Measurements from ENCODE around the gene ARID1B. TPM values are rescaled to one million over a fixed set of nuclear protein-coding genes. Genes with fewer than 3 reads are reported as not detected.

The ARID1B gene
- total RNA-seq, 1 donor from 2014 or later, result 79.1 TPM

DNA sequence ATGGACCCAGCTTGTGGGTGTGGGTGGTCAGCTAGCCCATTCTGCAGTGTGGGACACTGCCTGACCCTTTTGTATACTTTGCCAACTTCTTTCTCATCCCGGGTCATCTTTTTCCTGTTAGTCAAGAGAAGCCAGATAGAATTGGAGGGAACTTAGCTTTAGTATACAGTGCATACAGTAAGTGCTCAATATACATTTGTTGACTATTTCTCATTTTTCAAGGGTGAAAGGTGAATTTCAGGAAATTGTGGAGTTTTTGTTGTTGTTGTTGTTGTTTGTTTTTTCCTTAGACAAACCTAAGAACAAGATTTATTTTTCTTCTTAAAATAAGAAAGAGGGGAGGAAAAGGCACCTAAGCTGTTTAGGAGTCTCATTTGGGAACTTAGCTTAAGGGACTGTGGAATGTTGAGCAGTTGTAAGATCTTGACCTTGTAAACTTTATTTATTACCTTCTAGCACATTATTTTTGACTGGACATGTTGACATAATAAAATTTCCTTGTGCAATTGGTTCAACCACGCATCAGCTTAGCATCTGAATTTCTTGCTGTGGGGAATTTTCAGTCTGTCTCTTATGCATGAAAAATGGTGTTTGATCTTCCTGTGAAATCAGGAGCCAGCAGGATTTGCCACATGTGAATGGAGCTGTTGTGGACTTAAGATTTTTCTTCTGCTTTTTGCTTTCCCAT is 113.6 kb downstream of the ARID1B start:
- intact Hi-C loops (cut with micrococcal nuclease), result no loop called here
- no peak overlapping the region for H3K4me3 Mint-ChIP-seq
- no peaks in the 10 kb centered on the region for H3K9me3 Mint-ChIP-seq
- no peaks in the 10 kb centered on the region for H3K27me3 Mint-ChIP-seq (ENCODE audit: insufficient read depth)
- peaks cover 3% of the 10 kb centered on the region for H3K36me3 Mint-ChIP-seq (ENCODE audit: low read depth)
- no peak overlapping the region for H3K27ac Mint-ChIP-seq
- peaks cover 19% of the 10 kb centered on the region for H3K4me1 Mint-ChIP-seq (ENCODE audit: low read depth)
- no peak for DNase-seq (ENCODE audit: low spot score)

DNA sequence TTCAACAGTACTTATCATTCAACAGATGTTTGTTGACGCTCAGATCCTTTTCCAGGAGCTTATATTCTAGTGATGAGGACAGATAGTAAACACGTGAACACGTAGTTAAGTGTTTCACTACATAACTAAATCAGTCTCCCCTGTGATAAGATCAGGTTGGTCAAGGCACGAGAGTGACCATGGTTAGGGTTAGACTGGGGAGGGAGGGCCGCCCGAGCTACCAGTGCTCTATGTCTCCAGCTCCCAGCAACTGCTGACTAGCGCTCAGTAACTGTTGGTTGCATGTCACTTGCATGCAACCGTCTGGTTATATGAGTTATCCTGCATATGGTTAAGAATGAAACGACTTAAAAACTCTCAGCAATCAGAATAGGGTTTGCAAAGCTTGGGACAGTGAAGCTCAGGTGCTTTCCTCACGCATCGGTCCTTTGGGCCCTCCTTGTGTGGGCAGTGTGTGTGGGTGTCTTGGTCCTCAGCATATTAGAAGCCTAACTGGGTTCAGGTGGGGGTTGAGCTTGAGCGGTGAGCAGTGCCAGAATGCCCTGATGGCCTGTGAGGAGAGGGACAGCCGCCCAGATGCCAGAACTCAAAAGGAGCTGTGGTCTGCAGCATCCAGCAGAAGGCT is 120.8 kb downstream of the ARID1B start:
- H3K27ac Mint-ChIP-seq, result no peak overlapping the region
- no peak for DNase-seq (ENCODE audit: low spot score)
- peaks cover 5% of the 10 kb centered on the region for H3K36me3 Mint-ChIP-seq (ENCODE audit: low read depth)
- H3K4me1 Mint-ChIP-seq (ENCODE audit: low read depth), result peaks cover 22% of the 10 kb centered on the region
- H3K4me3 Mint-ChIP-seq, result no peak overlapping the region
- intact Hi-C loops (cut with micrococcal nuclease), result no loop called here
- H3K9me3 Mint-ChIP-seq, result no peaks in the 10 kb centered on the region
- no peaks in the 10 kb centered on the region for H3K27me3 Mint-ChIP-seq (ENCODE audit: insufficient read depth)

DNA sequence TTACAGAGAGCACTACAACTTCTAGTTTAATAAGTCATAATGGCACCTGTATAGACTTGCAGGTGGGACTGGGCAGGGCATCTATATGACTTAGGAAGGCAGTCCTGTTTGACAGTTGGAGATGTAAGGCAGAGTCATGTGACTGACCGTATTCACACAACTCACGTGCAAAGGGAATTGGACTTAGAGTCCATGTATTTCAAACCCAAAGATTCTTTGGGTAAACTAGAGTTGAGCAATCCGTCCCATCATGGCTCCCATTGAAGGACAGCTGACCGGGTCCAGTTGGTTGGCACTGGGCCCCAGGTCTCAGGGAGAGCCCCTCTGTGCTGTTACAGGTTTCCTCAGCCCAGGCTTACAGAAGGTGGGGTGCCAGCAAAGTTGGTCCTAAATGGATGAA is 121.9 kb downstream of the ARID1B start:
- no peak for DNase-seq (ENCODE audit: low spot score)
- peaks cover 5% of the 10 kb centered on the region for H3K36me3 Mint-ChIP-seq (ENCODE audit: low read depth)
- intact Hi-C loops (cut with micrococcal nuclease), result no loop called here
- no peaks in the 10 kb centered on the region for H3K27me3 Mint-ChIP-seq (ENCODE audit: insufficient read depth)
- H3K9me3 Mint-ChIP-seq, result no peaks in the 10 kb centered on the region
- peaks cover 22% of the 10 kb centered on the region for H3K4me1 Mint-ChIP-seq (ENCODE audit: low read depth)
- H3K4me3 Mint-ChIP-seq, result no peak overlapping the region
- H3K27ac Mint-ChIP-seq, result no peak overlapping the region

DNA sequence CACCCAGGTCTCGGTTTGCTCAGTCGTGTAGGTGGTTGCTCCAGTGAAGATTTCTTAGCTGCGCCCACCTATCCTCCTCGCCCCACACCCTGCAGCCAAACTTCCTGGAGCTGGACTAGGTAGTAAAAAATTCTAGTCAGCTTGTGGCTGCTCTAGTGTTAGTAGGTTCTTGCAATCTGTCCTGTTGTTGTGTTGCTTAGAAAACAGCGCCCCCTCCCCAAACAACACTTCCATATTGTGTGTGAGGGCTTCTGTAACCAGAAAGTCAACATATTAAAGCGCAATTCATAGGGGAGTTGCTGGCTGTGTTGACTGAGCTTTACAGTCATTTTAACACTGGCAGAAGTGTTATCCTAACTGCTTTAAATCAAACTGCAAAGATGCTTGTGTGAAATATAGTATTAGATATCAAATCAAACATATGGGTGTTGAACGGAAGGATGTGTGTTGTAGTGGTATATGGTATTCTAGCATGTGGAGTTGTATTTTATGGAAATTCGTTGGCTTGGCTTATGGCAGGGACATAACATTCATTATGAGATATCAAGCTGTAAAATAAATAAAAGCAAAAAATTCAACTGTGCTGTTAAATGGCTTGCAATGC is 122.5 kb downstream of the ARID1B start:
- Mint-ChIP-seq H3K27me3 (ENCODE audit: insufficient read depth) (no peaks in the 10 kb centered on the region), H3K4me1 (ENCODE audit: low read depth) (peaks cover 22% of the 10 kb centered on the region)

DNA sequence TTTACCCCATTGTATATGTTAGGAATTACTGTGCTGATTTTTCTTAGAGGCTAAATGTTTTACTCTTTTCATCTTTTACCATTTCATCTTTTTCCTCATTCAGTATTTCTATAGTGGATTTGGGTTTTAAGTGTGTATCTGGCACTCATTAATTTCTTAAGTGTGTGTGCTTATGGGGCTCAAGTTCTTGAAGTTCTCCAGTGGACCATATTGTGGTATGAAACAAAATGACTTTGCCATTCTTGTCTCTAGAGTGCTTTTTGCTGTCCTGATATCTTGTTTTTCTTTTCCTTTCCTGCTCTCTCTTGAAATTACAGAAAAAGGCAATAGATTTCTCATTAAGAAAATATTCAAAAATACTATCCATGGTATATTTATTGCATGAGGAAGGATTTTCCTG is 123.1 kb downstream of the ARID1B start:
- no peak overlapping the region for H3K4me3 Mint-ChIP-seq
- no peaks in the 10 kb centered on the region for H3K27me3 Mint-ChIP-seq (ENCODE audit: insufficient read depth)
- peaks cover 5% of the 10 kb centered on the region for H3K36me3 Mint-ChIP-seq (ENCODE audit: low read depth)
- H3K9me3 Mint-ChIP-seq, result no peaks in the 10 kb centered on the region
- intact Hi-C loops (cut with micrococcal nuclease), result no loop called here
- H3K27ac Mint-ChIP-seq, result no peak overlapping the region
- H3K4me1 Mint-ChIP-seq (ENCODE audit: low read depth), result peaks cover 22% of the 10 kb centered on the region
- DNase-seq (ENCODE audit: low spot score), result no peak

More for the DNA sequence above, 122.5 kb downstream of the ARID1B start:
- no peak for DNase-seq (ENCODE audit: low spot score)
- Mint-ChIP-seq H3K4me3 (no peak overlapping the region), H3K36me3 (ENCODE audit: low read depth) (peaks cover 5% of the 10 kb centered on the region), H3K27ac (no peak overlapping the region), H3K9me3 (no peaks in the 10 kb centered on the region)
- intact Hi-C loops (cut with micrococcal nuclease), result no loop called here

DNA sequence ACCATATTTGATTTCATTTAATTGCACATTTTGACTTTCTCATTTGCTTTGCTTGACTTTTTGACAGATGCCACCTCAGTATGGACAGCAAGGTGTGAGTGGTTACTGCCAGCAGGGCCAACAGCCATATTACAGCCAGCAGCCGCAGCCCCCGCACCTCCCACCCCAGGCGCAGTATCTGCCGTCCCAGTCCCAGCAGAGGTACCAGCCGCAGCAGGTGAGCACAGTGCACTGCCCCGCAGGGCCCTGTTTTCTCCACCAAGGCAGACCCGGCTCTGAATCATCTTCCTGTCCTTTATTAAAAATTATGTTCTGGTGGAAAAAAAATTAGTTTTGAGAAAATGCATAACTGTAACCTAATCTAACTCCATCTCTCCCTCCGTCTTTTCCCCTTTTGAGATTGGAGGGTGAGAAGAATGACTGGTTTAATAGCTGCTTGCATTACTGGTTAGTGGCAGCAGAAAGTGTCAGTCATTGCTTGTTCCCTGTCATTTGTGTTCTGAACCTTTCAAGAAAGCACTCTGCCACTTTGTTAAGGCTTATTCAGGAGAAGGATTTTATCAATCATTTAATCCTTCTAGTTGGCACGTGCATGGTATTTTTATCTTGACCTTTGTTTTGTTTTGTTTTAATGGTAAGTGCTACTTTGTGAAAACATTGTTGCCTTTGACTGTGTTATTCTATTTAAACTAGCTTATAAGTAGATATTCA is 124.3 kb downstream of the ARID1B start:
- Mint-ChIP-seq H3K27me3 (ENCODE audit: insufficient read depth) (no peaks in the 10 kb centered on the region), H3K27ac (no peak overlapping the region), H3K36me3 (ENCODE audit: low read depth) (peaks cover 5% of the 10 kb centered on the region), H3K4me3 (no peak overlapping the region), H3K4me1 (ENCODE audit: low read depth) (peaks cover 22% of the 10 kb centered on the region), H3K9me3 (no peaks in the 10 kb centered on the region)
- intact Hi-C loops (cut with micrococcal nuclease), result no loop called here
- no peak for DNase-seq (ENCODE audit: low spot score)

DNA sequence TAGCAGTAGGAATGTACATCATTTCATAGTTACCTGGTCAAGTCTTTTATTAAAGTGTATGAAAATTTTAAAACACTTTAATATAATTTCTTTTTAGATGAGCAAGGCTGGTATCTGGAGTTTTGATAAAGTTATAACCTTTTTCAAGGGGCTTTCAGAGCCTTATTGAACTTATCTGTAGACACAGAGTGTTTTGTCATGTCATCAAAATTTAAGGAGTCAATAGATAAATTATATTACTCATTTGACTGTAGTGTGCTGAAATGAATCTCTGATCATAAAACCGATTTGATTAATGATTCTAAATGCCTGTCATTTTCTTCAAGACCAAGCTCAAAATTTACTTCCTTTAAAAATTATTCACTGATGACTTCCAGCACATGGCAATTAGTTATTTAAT is 125.6 kb downstream of the ARID1B start:
- Mint-ChIP-seq H3K27ac (no peak overlapping the region), H3K4me1 (ENCODE audit: low read depth) (peaks cover 22% of the 10 kb centered on the region), H3K9me3 (no peaks in the 10 kb centered on the region), H3K36me3 (ENCODE audit: low read depth) (peaks cover 5% of the 10 kb centered on the region), H3K27me3 (ENCODE audit: insufficient read depth) (no peaks in the 10 kb centered on the region), H3K4me3 (no peak overlapping the region)
- intact Hi-C loops (cut with micrococcal nuclease), result no loop called here
- no peak for DNase-seq (ENCODE audit: low spot score)

DNA sequence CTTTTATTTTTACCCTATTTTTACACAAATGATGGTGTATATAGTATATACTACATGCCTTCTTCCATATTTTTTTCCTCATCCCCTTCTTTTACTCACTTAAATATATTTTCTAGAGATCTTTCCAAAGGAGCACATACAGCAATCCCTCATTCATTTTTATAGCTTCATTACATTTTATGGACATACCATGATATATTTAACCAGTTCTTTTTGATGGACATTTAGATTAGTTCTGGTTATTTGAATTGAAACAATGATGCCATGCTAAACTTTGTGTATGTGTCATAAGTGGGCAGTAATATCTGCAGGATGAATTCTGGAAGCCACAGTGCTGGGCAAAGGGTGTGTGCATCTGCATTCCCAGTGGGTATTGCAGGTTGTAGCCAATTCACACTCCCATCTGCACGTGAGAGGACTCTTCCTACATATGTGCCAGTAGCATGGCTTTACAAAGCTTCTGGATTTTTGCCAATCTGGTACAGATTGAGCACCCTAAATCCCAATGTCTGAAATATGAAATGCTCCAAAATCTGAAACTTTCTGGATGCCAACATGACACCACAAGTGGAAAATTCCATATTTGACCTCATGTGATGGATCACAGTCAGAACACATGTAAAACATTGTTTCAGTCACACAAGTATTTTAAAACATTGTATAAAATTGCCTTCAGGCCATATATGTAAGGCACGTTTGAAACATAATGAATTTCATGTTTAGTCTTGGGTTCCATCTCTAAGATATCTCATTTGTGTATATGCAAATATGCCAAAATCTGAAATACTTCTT is 127.2 kb downstream of the ARID1B start:
- no peak for DNase-seq (ENCODE audit: low spot score)
- intact Hi-C loops (cut with micrococcal nuclease), result no loop called here
- Mint-ChIP-seq H3K4me1 (ENCODE audit: low read depth) (peaks cover 14% of the 10 kb centered on the region), H3K36me3 (ENCODE audit: low read depth) (peaks cover 5% of the 10 kb centered on the region), H3K27ac (no peak overlapping the region), H3K27me3 (ENCODE audit: insufficient read depth) (no peaks in the 10 kb centered on the region), H3K4me3 (no peak overlapping the region), H3K9me3 (no peaks in the 10 kb centered on the region)

DNA sequence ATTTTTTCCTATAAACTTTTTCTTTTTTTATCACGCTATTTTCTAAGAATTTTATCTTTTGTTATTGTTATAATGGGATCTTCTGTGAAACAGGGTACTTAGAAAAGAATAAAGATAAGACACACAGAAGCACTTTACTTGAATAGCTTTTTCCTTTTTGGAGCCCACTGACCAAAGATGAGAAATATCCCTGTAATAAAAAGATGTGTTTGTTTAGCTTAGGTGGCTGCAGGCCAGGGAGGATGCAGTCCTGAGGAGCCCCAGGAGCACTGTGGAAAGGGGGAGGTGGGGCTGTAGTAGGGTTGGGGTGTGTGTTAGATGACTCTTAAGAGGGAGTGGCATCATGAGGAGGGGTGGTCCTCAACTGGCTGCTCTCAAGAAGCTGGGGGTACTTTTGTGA is 128.6 kb downstream of the ARID1B start:
- intact Hi-C loops (cut with micrococcal nuclease), result no loop called here
- peaks cover 5% of the 10 kb centered on the region for H3K36me3 Mint-ChIP-seq (ENCODE audit: low read depth)
- no peak for DNase-seq (ENCODE audit: low spot score)
- H3K27ac Mint-ChIP-seq, result no peak overlapping the region
- no peak overlapping the region for H3K4me3 Mint-ChIP-seq
- H3K9me3 Mint-ChIP-seq, result no peaks in the 10 kb centered on the region
- no peaks in the 10 kb centered on the region for H3K27me3 Mint-ChIP-seq (ENCODE audit: insufficient read depth)
- H3K4me1 Mint-ChIP-seq (ENCODE audit: low read depth), result peaks cover 20% of the 10 kb centered on the region

DNA sequence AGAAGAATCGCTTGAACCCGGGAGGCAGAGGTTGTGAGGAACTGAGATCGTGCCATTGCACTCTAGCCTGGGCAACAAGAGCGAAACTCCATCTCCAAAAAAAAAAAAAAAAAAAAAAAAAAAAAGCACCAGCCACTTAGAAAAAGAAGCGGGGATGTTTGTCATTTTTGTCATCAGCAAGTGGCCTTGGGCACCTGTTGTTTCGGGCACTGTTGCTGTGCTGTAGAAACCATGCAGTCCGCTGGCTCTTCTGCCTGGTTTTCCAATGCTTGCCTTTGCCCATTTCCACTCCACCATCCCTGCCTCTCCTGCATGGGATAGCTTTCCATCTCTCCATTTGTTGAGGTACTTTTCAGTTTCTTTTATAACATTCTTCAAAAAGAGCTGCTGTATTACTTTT is 129.3 kb downstream of the ARID1B start:
- peaks cover 22% of the 10 kb centered on the region for H3K4me1 Mint-ChIP-seq (ENCODE audit: low read depth)
- intact Hi-C loops (cut with micrococcal nuclease), result no loop called here
- no peaks in the 10 kb centered on the region for H3K9me3 Mint-ChIP-seq
- H3K27ac Mint-ChIP-seq, result no peak overlapping the region
- H3K27me3 Mint-ChIP-seq (ENCODE audit: insufficient read depth), result no peaks in the 10 kb centered on the region
- H3K4me3 Mint-ChIP-seq, result no peak overlapping the region
- no peak for DNase-seq (ENCODE audit: low spot score)
- peaks cover 4% of the 10 kb centered on the region for H3K36me3 Mint-ChIP-seq (ENCODE audit: low read depth)

DNA sequence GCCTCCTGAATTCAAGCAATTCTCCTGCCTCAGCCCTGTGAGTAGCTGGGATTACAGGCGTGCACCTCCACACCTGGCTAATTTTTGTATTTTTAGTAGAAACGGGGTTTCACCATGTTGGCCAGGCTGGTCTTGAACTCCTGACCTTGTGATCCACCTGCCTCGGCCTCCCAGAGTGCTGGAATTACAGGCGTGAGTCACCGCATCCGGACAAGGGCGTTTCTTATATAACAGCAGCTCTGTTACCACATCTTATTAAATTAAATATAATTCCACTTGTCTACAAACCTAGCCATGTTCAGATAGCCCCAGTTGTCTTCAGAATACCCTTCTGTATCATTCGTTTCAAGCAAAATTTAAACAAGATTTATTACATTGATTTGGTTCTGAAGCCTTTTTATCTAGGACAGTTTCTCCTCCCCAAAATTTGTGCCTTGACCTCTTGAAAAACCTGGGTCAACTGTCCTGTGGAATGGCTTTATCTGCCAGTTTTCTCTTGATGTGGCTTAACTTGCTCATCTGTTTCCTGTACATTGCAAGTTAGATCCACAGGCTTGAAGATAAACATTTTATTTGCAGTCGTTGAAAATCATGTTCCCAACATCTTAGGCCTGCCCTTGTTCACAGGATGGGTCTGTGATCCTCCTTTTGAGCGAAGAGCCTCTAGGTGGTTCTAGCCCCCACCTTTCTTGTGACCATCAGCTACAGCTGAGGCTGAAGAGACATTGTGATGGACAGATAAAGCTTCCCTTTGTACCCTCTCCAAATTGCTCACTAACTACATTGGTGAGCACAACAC is 132.2 kb downstream of the ARID1B start:
- H3K4me1 Mint-ChIP-seq (ENCODE audit: low read depth), result peaks cover 33% of the 10 kb centered on the region
- H3K27me3 Mint-ChIP-seq (ENCODE audit: insufficient read depth), result no peaks in the 10 kb centered on the region
- H3K9me3 Mint-ChIP-seq, result no peaks in the 10 kb centered on the region
- no peak overlapping the region for H3K4me3 Mint-ChIP-seq
- H3K36me3 Mint-ChIP-seq (ENCODE audit: low read depth), result peaks cover 9% of the 10 kb centered on the region
- intact Hi-C loops (cut with micrococcal nuclease), result no loop called here
- no peak for DNase-seq (ENCODE audit: low spot score)
- no peak overlapping the region for H3K27ac Mint-ChIP-seq

DNA sequence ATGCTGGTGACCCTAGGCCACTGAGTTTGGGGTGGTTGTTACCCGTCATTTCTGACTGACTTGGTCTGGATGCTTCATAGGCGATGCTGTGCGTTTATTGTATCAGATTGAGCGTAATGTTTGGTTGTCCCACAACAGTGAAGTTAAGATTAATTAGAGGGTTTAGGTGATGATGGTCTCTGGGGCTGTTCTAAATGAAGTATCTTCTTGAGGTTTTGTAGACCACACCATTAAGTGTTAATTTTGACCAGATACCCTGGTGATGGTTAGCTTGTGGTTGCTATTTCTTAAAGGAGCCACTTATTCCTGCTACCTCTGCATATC is 132.8 kb downstream of the ARID1B start:
- H3K27ac Mint-ChIP-seq, result no peak overlapping the region
- H3K4me3 Mint-ChIP-seq, result no peak overlapping the region
- peaks cover 36% of the 10 kb centered on the region for H3K4me1 Mint-ChIP-seq (ENCODE audit: low read depth)
- no peak for DNase-seq (ENCODE audit: low spot score)
- no peaks in the 10 kb centered on the region for H3K27me3 Mint-ChIP-seq (ENCODE audit: insufficient read depth)
- no peaks in the 10 kb centered on the region for H3K9me3 Mint-ChIP-seq
- intact Hi-C loops (cut with micrococcal nuclease), result no loop called here
- peaks cover 13% of the 10 kb centered on the region for H3K36me3 Mint-ChIP-seq (ENCODE audit: low read depth)

Data from activated T-helper 1 cell treated with anti-CD3 and anti-CD28 coated beads, Interleukin-12 subunit alpha, Interleukin-12 subunit beta, Interleukin-2, Interleukin-4 antibody, amounts not matched to agents 30 ng/mL and 10 ng/mL and 1 ng/mL, durations not matched to agents 14 hours and 24 hours and 36 hours (primary cell).